ENCODE data around the gene WNT7A.

The WNT7A gene

GRCh38 chr3:13846238-13846637, 33.6 kb downstream of the WNT7A start:
- no peak for DNase-seq (ENCODE audit: low read depth in 2 of 2)

DNA sequence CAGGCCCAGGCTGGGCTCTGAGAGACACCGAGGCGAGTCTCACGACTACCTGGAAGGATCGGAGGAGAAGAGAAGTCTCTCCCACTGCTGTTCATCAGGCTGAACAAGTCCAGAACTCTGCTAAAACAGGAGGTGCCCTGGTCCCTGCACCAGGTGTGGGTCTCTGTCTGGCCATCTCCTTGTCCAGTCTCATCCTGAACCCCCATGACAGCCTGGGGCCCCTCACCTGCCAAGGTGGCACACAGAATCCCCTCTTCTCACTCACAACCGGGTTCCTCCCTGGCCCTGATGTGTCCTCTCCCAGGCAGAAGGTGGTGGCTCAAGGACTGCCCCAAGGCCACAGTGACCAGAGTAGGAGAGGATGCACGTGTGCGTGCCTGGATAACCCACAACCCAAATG, 34.1 kb downstream of the WNT7A start:
- no peak for DNase-seq (ENCODE audit: low read depth in 2 of 2)

- DNase-seq (ENCODE audit: low read depth in 2 of 2): no peak
Observed at GRCh38 chr3:13844911-13845310, 35.0 kb downstream of the WNT7A start.

- no peak for DNase-seq (ENCODE audit: low read depth in 2 of 2)
Observed at GRCh38 chr3:13844286-13844685, 35.6 kb downstream of the WNT7A start.

DNA sequence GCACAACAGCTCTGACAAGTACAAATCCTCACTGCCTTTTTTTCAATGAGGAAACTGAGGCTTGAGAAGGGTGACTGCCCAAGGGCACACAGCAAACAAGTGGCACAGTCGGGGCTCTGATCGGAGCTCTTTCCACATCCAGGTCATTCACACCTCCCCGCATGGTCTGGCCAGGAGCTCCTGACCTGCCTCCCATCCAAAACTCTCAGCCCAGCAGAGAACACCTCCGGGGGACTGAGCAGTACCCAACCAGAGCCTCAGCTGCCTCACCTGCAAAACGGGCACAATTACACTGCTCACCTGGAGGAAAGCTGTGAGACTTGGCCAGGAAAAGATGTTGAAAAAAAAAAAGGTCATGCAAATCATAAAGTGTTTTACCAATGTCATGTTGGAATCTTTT, 36.5 kb downstream of the WNT7A start:
- no peak for DNase-seq (ENCODE audit: low read depth in 2 of 2)

DNA sequence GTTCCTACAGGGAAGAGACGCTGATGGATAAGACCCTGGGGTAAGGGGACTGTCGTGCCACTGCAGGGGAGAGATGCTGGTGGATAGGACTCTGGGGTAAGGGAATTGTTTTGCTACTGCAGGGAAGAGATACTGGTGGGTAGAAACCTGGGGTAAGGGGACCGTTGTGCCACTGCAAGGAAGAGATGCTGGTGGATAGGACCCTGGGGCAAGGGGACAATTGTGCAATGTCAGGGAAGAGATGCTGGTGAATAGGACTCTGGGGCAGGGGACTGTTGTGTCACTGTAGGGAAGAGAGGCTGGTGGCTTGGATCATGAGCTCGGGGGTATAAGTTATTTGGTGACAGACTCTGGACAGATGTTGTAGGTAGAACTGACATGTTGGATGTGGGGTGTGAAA, 37.6 kb downstream of the WNT7A start:
- no peak for DNase-seq (ENCODE audit: low read depth in 2 of 2)

DNA sequence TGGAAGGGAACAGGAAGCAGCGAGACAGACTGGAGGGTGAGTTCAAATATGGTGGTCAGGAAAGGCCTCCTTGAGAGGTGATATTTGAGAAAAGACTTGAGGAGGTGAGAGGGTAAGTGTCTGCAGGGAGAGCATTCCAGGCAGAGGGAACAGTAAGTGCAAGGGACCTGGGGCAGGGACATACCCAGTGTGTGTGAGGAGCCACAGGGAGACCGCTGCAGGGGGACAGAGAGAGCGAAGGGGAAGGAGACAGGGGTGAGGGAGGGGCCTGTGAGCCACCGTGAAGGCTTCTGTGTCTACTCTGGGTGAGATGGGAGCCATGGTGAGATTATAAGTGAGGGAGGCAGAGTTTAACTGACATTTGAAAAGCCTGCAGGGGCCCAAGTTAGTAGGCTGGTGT, 38.0 kb downstream of the WNT7A start:
- no peak for DNase-seq (ENCODE audit: low read depth in 2 of 2)

- DNase-seq (ENCODE audit: low read depth in 2 of 2): no peak
Observed at GRCh38 chr3:13841141-13841540, 38.7 kb downstream of the WNT7A start.

GRCh38 chr3:13840456-13840855, 39.4 kb downstream of the WNT7A start:
- DNase-seq (ENCODE audit: low read depth in 2 of 2): no peak

- no peak for DNase-seq (ENCODE audit: low read depth in 2 of 2)
Observed at GRCh38 chr3:13839726-13840340, 40.0 kb downstream of the WNT7A start.

GRCh38 chr3:13839253-13839652, 40.6 kb downstream of the WNT7A start:
- DNase-seq (ENCODE audit: low read depth in 2 of 2): no peak

DNA sequence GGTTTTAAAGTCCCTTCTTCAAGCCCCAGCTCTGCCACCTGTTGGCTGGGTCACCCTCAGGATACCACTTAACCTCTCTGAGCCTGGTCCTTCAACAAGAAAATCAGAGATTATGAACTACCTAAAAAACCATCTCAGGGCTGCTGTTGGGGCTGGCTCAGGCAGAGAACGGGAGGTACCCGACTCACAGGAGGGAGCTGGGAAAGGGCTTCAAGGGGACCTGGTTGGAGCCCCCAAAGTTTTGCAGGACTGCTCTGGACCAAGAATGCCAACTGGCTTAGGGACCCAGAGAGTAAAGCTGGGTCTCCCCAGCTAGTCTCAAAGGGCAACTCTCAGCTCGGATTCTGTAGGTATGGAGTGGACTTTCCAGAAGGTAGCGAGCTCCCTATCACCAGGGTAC, 41.5 kb downstream of the WNT7A start:
- no peak for DNase-seq (ENCODE audit: low read depth in 2 of 2)

DNA sequence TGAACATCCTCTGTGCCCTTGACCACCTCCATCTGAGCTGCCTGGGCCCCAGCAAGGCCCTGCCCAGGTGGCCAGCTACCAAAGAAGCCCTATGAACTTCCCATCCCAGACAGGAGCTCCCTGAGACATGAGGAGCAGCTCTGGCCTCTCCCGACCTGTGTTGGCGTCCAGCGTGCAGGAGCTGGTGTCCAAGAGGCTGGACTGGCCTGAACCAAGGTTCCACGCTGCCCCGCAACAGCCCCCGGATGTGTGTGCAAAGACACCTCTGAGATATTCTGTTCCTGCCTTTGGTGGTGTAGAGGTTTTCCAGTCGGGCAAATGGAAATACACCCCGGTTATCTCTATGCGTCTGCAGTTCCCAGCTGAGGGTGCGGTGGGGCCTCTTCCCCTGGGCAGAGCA, 42.1 kb downstream of the WNT7A start:
- no peak for DNase-seq (ENCODE audit: low read depth in 2 of 2)

DNA sequence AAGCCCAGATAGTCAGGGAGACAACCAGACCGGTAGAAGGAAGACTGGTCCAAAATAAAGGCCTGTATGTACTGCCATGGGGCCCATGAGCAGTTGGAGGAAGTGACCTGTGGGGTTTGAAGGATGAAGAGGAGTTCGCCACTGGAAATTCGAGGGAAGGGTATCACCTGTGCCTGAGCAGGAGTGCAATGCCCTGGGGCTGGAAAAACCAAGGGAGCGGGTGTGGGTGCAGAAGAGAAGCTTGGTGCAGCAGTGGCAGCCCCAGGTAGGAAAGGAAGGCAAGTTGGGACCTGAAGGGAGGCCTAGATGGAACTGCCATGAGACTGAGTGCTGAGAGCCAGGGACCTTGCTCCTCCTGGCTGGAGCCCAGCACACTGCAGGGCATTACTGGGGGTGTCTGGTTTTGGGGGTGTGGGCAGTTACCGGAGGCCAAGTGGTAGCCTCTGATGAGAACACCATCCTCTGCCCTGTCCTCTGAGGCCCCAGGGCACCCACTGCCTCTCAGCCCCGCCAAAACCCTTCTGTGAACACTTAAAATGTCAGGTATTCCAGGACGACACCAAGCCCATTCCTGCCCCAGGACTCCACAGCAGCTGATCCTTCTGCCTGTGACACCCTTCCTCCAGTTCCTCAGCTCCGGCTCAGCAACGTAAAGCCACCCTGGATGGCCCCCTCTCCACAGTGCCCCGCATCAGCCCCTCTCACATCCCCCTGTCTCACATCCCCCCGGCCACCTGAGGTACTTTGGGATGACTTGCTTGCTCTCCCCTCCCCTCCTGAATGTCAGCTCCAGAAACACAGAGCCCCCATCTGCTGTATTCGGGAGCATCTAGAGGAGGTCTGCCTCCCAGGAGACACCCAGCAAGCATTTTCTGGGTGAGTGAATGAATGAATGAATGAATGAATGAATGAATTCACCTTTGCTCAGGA, 42.9 kb downstream of the WNT7A start:
- DNase-seq (ENCODE audit: low read depth in 2 of 2): no peak

- DNase-seq (ENCODE audit: low read depth in 2 of 2): no peak
Observed at GRCh38 chr3:13835246-13835645, 44.6 kb downstream of the WNT7A start.

DNA sequence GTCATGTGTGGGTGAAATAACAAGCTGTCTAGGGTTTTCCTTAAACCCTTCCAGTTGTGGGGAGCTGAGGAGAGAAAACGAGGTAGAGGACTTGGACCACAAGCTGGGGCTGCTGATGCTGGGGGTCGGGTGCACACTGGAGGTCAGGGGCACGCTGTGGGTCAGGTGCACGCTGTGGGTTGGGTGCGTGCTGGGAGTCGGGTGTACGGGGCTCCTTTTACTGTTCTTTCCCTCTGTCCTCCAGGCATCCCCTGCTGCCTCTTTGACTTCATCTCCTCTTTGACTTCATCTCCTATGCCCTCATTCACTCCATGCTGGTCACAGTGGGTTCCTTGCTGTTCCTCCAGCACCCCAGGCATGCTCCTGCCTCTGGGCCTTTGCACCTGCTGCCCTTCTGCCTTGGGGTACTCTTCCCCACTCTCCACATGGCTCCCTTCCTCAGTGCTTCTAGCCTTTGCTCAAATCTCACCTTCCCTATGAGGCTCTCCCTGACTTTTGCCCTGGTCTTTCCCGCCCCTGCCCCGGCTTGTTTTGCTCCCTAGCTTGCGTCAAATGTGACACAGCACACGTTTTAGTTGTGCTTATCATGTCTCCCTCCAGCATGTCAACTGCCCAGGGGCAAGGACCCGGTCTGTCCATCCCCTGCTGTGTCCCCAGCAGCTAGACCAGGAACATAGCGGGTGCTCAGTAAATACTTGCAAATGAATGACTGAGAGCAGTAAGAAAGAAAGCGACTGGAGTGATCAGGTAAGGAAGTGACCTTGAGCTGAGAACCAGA, 45.4 kb downstream of the WNT7A start:
- DNase-seq (ENCODE audit: low read depth in 2 of 2): no peak

DNA sequence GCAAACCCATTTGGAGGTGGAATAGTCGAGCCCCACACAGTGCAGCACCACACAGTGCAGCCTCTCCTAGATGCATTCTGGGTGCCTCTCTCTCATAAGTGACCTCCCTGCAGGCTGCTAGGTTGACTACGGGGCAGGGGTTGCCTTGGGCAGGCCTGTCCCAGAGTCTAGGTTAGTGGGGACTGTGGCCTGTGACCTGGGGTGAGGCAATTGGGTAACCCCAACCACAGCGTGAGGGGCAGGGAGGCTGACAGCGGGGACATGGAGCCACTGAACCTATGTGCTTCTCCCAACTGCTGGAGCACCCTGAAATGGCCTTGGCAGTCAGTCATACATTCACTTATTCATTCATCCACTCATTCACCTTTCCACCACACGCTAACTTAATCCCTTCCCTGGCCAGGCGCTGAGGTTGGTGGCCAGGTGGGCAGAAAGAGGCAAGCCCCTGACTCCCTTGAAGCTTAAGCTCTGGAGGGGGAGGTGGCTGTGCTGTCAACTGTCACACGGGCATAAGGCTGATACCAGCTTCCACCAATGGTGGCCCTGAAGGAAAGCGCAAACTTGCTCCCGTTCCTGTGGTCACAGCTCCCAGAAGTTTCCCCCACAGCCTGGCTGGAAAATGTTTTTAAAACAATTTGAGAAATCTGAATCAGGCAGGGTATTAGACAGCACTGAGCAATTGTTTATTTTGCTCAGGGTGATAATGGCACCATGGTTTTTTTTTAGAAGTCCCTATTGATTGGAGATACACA, 46.2 kb downstream of the WNT7A start:
- no peak for DNase-seq (ENCODE audit: low read depth in 2 of 2)

GRCh38 chr3:13832130-13832529, 47.7 kb downstream of the WNT7A start:
- no peak for DNase-seq (ENCODE audit: low read depth in 2 of 2)

DNA sequence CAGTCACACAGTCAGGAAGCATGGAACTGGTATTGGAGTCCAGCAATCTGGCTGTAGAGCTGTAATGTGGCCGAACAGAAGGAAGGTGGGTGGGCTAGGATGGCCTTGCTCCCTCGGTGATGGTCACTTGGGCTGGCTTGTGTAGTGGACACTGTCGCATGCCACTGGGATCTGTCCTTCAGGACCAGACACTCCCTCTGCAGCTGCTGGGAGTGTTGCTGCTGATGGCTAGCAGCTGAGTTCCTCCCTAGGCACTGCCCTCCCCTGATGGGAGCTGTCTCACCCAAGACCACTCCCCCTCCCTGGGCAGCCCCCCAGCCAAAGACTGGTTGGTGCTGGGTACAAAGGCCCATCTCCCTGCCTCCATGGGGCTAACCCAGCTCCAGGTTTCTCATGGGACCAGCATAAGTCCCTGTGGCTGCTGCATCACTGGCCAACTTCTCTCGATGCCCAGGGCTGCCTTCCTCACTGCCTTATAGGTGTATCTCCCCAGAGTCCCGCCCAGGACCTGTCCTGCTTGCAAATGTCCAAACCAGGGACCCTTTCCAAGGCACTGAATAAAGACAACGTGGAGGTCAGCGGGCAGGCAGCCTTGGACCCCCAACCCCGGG, 48.4 kb downstream of the WNT7A start:
- DNase-seq (ENCODE audit: low read depth in 2 of 2): no peak

- DNase-seq (ENCODE audit: low read depth in 2 of 2): no peak
Observed at GRCh38 chr3:13829311-13829710, 50.6 kb downstream of the WNT7A start.

DNA sequence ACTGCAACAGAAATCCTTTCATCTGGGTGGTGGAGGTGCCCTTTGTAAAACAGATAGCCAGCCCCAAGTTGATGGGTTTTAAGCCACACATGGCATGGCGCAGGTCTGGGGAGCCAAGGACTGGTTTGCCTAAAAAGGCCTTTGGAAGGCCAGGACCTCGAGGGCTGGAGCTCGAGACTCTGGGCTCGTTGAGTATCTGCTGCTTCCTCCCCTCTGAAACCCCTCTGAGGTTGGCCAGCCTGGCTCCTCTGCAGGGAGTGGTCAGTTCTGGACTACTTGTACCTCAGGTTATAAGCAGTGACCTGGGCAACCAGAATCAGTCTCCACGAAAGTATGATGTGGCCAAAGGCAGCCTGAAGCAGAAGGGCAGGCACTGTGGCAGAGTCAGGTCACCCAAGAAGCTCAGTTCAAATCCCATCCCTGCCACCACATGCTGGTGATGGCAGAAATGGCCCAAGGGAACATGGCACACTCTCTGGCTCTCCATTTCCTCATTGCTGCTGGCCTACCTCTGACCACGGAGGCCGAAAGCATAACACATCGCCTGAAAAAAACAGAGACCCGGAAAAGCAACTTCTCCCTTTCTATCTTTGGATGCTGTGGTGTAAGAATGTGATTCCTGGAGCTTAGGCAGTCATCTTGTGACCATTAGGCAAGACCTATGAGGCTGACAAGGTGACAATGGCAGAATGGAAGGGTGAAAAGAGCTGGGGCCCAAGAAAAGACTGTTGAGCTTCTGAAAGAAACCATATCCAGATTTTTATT, 51.2 kb downstream of the WNT7A start:
- no peak for DNase-seq (ENCODE audit: low read depth in 2 of 2)

Measured in fibroblast of skin of left quadriceps (primary cell).